Measurements from ENCODE around the gene PAQR8.

GRCh38 chr6:52410979-52411378 is 49.0 kb downstream of the PAQR8 start:
- TF ChIP-seq CTCF (IDR thresholded peaks at IDR 0.05; ENCODE audit: low read length) (no peak), EZH2phosphoT487 (IDR thresholded peaks at IDR 0.05; ENCODE audit: low read length) (no peak)
